Bronchial epithelial cell (primary cell): ENCODE data around the gene ANXA5. TPM values are rescaled to one million over a fixed set of nuclear protein-coding genes. Genes with fewer than 3 reads are reported as not detected.

Experiments used
- DNase-seq: peaks from one replicate; pipeline ENCODE4 v3.0.0-alpha.2; 2010; ENCODE audit warnings: low read depth
- FAIRE-seq: peaks from 2 replicates; lab custom pipeline; 2011; peaks lifted over from hg19 to GRCh38; lab: Jason Lieb, UNC
- H3K27me3 ChIP-seq: 2 replicates; pipeline ENCODE4 v1.5.1; 2011; ENCODE audit warnings: low read length; ENCODE audit not compliant: control insufficient read depth, insufficient read depth
- H3K36me3 ChIP-seq: 2 replicates; pipeline ENCODE4 v1.5.1; 2011; ENCODE audit warnings: low read length; ENCODE audit not compliant: control insufficient read depth, insufficient read depth
- H3K4me3 ChIP-seq: 2 replicates; pipeline ENCODE4 v1.5.1; 2011; ENCODE audit warnings: mild to moderate bottlenecking, low read depth, low read length, control low read depth
- CTCF ChIP-seq: IDR thresholded peaks from 2 replicates; pipeline ENCODE4 v1.5.1; 2011; ENCODE audit warnings: mild to moderate bottlenecking, moderate library complexity, low read length, control low read depth, inconsistent platforms; ENCODE audit not compliant: insufficient read depth, severe bottlenecking
- total RNA-seq: library from RNA; depleted of rRNA; stranded (reverse); fragments of >200 nt; gene quantifications from 2 replicates; pipeline ENCODE4 v1.2.1, GENCODE V29; 2014

Gene ANXA5
- total RNA-seq, 1 donor from 2014 or later: 251 TPM

DNA sequence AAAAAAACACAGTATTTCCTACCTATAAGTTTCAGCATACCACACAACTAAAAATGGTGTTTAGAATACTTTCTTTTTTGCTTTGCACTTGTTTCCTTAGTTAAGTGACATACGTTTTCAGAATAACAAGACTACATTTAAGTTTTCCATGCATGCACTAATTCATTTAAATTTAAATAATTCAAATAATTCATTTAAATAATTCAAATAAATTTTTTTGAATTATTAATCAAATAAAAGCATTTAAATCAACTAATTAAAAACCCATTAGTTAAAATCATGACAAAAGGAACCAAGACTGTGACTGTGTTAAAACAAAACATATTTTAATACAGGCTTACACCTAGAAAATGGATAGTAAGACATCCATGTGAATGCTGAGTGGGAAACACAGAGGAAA is 12.8 kb downstream of the ANXA5 start:
- Histone ChIP-seq H3K4me3 (no peak overlapping the region), H3K36me3 (peaks cover 11% of the 10 kb centered on the region), H3K27me3 (no peaks in the 10 kb centered on the region)
- FAIRE-seq: no peak
- TF ChIP-seq CTCF: no peak
- DNase-seq: no peak

- DNase-seq: no peak
- Histone ChIP-seq H3K4me3 (no peak overlapping the region), H3K36me3 (peaks cover 14% of the 10 kb centered on the region), H3K27me3 (no peaks in the 10 kb centered on the region)
- no peak for TF ChIP-seq CTCF
- FAIRE-seq: no peak
Measured at GRCh38 chr4:121680571-121680970, 16.2 kb downstream of the ANXA5 start.

DNA sequence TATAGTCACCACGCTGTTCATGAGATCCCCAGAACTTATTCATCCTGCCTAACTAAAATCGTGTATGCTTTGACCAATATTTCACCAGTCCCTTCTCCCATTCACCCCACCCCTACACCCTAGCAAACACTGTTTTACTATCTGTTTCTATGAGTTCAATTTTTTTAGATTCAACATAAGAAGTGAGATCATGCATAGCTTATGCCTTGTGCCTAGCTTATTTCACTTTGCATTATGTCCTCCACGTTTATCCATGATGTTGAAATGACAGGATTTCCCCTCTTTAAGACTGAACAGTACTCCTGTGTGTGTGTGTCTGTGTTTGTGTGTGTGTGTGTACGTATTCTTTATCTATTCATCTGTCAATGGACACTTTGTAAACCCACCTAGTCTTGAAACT is 16.8 kb downstream of the ANXA5 start:
- H3K36me3 ChIP-seq: peaks cover 14% of the 10 kb centered on the region
- no peak overlapping the region for H3K4me3 ChIP-seq
- FAIRE-seq: no peak
- H3K27me3 ChIP-seq: no peaks in the 10 kb centered on the region
- TF ChIP-seq CTCF: no peak
- no peak for DNase-seq

DNA sequence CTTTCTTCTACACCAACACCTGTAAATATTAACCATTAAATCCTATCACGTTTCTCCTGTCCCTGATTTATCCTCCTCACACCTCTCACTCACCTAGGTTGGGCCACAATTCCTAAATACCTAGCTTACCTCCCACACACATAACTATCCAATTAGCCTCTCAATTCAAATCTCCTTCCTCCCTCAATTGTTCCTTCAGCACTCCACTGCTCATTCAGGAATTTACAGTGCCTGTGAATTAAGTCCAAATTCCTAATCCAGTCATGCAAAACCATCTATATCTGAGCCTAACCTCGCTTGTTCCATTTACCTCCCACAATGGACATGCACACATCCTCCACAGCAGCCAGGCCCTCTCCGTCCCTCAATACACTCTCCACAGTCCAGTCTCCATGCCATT is 17.5 kb downstream of the ANXA5 start:
- no peak for TF ChIP-seq CTCF
- DNase-seq (no peak), FAIRE-seq (no peak)
- peaks cover 9% of the 10 kb centered on the region for H3K36me3 ChIP-seq
- no peaks in the 10 kb centered on the region for H3K27me3 ChIP-seq
- no peak overlapping the region for H3K4me3 ChIP-seq

GRCh38 chr4:121677524-121677923 is 19.3 kb downstream of the ANXA5 start:
- no peaks in the 10 kb centered on the region for H3K27me3 ChIP-seq

More at GRCh38 chr4:121677524-121677923, 19.3 kb downstream of the ANXA5 start:
- no peak for TF ChIP-seq CTCF
- FAIRE-seq: no peak
- H3K36me3 ChIP-seq: peaks cover 8% of the 10 kb centered on the region
- no peak for DNase-seq
- no peak overlapping the region for H3K4me3 ChIP-seq
